Measurements from ENCODE around the gene KRT5. TPM values are rescaled to one million over a fixed set of nuclear protein-coding genes. Genes with fewer than 3 reads are reported as not detected.

KRT5 gene
- total RNA-seq, 1 experiment from 2014 or later, result 0.67 TPM

- Histone ChIP-seq H3K9me3 (ENCODE audit: low read depth, low read length, poor library complexity, severe bottlenecking) (peaks cover 8% of the 10 kb centered on the region), H3K36me3 (ENCODE audit: insufficient read depth, low read length, poor library complexity, severe bottlenecking) (no peaks in the 10 kb centered on the region), H3K4me3 (ENCODE audit: low read depth, low read length, poor library complexity, severe bottlenecking) (no peak overlapping the region), H3K27me3 (replicated peaks; ENCODE audit: insufficient read depth, low read depth, low read length, poor library complexity) (no peaks in the 10 kb centered on the region), H3K27ac (ENCODE audit: low read depth, low read length, poor library complexity, severe bottlenecking) (no peak overlapping the region), H3K4me1 (ENCODE audit: insufficient read depth, low read length, poor library complexity, severe bottlenecking) (no peaks in the 10 kb centered on the region)
- DNase-seq (ENCODE audit: low spot score), result no peak
- ChIA-PET CTCF (no interaction called here), POLR2A (ENCODE audit: low non-redundant PET) (no interaction called here)
- intact Hi-C loops (cut with micrococcal nuclease; ENCODE audit: unreplicated experiment), result no loop called here
- no peak for TF ChIP-seq EZH2 (IDR thresholded peaks at IDR 0.05; ENCODE audit: borderline replicate concordance, low read depth, low read length, poor library complexity, severe bottlenecking)
- no peak for TF ChIP-seq CTCF (conservative IDR thresholded peaks at IDR 0.05; ENCODE audit: low read depth, low read length)
- no TSS peak for BruUV-seq (replicated peaks)
Observed at GRCh38 chr12:52513736-52514135, 6.5 kb downstream of the KRT5 start.

- no peak overlapping the region for H3K27ac ChIP-seq (ENCODE audit: low read depth, low read length, poor library complexity, severe bottlenecking)
- no peaks in the 10 kb centered on the region for H3K4me1 ChIP-seq (ENCODE audit: insufficient read depth, low read length, poor library complexity, severe bottlenecking)
- peaks cover 7% of the 10 kb centered on the region for H3K27me3 ChIP-seq (replicated peaks; ENCODE audit: insufficient read depth, low read depth, low read length, poor library complexity)
- intact Hi-C loops (cut with micrococcal nuclease; ENCODE audit: unreplicated experiment), result no loop called here
- H3K4me3 ChIP-seq (ENCODE audit: low read depth, low read length, poor library complexity, severe bottlenecking), result no peak overlapping the region
- no TSS peak for BruUV-seq (replicated peaks)
- POLR2A ChIA-PET (ENCODE audit: low non-redundant PET), result no interaction called here
- peaks cover 8% of the 10 kb centered on the region for H3K9me3 ChIP-seq (ENCODE audit: low read depth, low read length, poor library complexity, severe bottlenecking)
- no peak for DNase-seq (ENCODE audit: low spot score)
- no peak for TF ChIP-seq EZH2 (IDR thresholded peaks at IDR 0.05; ENCODE audit: borderline replicate concordance, low read depth, low read length, poor library complexity, severe bottlenecking)
- TF ChIP-seq CTCF (conservative IDR thresholded peaks at IDR 0.05; ENCODE audit: low read depth, low read length), result no peak
- no peaks in the 10 kb centered on the region for H3K36me3 ChIP-seq (ENCODE audit: insufficient read depth, low read length, poor library complexity, severe bottlenecking)
- CTCF ChIA-PET, result interaction anchor here (0.5 kb wide), 1 partner anchor 353 kb away, joined by 3 read pairs; no protein-coding TSS in a partner anchor
Observed at GRCh38 chr12:52508211-52508610, 12.0 kb downstream of the KRT5 start.

GRCh38 chr12:52506858-52507715 is 13.1 kb downstream of the KRT5 start:
- peaks cover 7% of the 10 kb centered on the region for H3K27me3 ChIP-seq (replicated peaks; ENCODE audit: insufficient read depth, low read depth, low read length, poor library complexity)
- no peak overlapping the region for H3K27ac ChIP-seq (ENCODE audit: low read depth, low read length, poor library complexity, severe bottlenecking)
- CTCF ChIA-PET, result interaction anchor here (0.6 kb wide), 1 partner anchor 26 kb away, joined by 3 read pairs; no protein-coding TSS in a partner anchor
- H3K4me1 ChIP-seq (ENCODE audit: insufficient read depth, low read length, poor library complexity, severe bottlenecking), result no peaks in the 10 kb centered on the region
- DNase-seq (ENCODE audit: low spot score), result peak; percentile 62
- H3K9me3 ChIP-seq (ENCODE audit: low read depth, low read length, poor library complexity, severe bottlenecking), result peaks cover 8% of the 10 kb centered on the region
- no peak overlapping the region for H3K4me3 ChIP-seq (ENCODE audit: low read depth, low read length, poor library complexity, severe bottlenecking)
- no peaks in the 10 kb centered on the region for H3K36me3 ChIP-seq (ENCODE audit: insufficient read depth, low read length, poor library complexity, severe bottlenecking)
- intact Hi-C loops (cut with micrococcal nuclease; ENCODE audit: unreplicated experiment), result no loop called here
- POLR2A ChIA-PET (ENCODE audit: low non-redundant PET), result no interaction called here
- BruUV-seq (replicated peaks), result no TSS peak
- TF ChIP-seq CTCF (conservative IDR thresholded peaks at IDR 0.05; ENCODE audit: low read depth, low read length) (peak; percentile 67), EZH2 (IDR thresholded peaks at IDR 0.05; ENCODE audit: borderline replicate concordance, low read depth, low read length, poor library complexity, severe bottlenecking) (no peak)

All from A673 (cell line).